IPS DF 19.7 (cell line): ENCODE measurements around the gene SHISA6.

Source experiments
- DNase-seq: peaks from one replicate; pipeline ENCODE4 v3.0.0-alpha.2; 2013; ENCODE audit warnings: low read depth, low spot score

Gene SHISA6

DNA sequence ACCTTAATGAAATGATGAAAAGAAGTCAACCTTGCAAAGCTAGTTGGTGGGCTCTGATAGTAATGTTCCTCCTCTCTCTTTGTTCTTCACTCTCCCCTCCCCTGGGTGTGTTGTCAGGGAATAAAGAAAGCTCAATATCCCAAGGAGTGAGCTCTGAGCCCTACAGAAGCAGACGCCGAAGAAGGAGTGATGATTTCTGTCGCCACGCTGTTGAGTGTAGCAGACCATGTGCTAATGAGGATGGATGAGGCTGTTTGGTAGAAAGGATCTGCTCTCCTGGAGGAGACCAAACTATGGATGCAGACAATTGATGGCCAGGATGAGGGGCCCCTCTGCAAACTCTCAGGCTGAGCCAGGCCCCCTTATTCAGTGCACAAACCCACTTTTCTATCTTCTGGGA lies 217.3 kb downstream of the SHISA6 start:
- no peak for DNase-seq

DNA sequence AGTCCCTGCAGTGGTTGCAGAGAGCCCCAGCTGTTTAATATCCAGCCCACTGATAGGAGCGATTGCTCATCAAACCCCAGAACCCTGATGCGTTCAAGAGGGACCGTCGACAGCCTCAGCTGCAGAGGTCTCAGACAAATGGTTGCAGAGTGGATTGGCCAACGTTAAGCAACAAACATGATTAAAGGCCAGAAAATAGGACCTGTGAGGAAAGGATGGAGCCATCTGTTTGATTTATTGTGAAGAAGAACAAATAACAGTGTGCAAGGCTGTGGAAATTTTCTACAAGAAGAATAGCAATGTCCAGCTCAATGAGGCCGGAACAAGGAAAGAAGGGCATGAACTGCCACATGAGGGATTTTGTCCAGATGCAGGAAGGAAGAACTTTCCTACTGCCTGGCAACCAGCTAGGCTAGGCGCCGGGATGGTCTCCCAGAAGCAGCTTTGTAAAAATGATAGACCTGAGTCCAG lies 218.9 kb downstream of the SHISA6 start:
- DNase-seq: no peak

DNA sequence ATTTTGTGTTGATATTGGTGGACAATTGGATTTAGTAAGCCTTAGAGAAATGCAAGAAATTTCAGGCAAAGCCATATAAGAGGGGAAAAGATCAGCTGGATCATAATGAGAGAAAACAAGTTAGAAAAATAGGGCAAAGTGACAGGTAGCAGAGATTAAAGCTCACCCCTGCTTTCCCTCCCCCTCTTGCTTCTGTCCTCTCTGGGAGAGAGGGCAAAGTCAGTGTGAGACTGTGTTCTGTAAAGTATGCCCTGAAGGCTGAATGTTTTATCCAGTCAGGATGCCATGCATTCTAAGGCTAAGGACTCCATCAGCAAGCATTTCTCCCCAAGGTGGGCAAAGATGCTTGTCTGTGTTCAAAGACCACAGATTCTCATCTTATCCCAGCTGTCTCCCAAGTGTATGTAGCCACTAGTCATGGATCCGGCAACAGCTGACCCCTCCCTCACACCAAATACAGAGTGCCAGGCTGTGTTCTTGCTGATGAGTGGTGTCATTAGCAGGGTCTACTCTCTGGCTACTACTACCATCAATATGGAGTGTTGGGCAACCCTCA lies 221.1 kb downstream of the SHISA6 start:
- DNase-seq: no peak

DNA sequence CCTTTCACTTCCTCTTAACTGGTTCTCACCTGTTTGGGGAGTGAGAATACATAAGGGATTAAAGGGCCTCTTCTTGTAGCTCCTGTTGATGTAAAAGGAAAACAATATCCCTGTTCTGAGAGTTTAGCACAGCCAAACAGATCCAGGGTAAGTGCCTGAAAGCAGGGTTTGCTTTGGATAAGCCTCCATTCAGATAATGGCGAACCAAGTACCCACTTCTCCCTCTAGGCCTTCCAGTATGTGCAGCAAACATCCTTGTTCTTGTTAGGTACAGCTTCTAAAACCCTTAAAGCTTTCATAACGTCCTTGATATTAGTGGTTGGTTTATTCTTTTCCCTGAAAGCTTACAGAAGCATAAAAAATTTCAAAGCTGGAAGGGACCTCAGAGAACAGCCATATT lies 226.6 kb downstream of the SHISA6 start:
- DNase-seq: no peak

DNA sequence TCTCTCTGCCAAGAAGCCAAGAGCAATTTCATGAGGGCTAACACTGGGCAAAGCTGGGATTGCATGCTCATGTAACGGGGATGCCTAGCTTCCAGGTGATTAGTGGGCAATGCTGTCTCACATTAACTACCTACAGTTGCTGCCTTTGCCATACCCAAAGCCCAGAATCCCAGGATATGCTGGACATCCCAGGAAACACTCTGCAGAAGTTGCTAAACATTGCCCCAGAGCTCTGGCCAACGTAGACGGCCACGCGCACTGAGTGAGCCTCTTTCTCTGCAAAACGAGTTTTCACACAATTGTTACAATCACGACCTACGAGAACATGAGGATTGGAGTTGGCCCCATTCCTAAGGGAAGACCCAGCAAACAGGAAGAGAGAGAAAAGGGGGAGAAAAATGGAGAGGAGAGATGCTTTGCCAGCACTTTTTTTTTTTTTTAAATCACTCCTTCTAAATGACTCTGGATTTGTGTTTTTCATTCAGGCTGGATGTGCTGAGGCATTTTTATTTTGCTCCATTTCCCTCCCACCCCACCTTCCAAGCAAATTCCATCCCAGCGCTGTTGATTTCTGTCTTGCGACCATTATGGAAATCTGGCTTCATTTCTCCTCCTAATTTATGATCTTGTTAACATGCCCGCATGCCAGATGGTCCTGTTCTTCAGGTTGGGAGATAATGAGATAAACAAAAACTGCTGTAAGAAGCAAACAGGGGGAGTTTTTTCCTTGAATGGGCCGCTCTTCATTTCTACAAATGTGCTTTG lies 244.5 kb downstream of the SHISA6 start:
- DNase-seq: no peak

DNA sequence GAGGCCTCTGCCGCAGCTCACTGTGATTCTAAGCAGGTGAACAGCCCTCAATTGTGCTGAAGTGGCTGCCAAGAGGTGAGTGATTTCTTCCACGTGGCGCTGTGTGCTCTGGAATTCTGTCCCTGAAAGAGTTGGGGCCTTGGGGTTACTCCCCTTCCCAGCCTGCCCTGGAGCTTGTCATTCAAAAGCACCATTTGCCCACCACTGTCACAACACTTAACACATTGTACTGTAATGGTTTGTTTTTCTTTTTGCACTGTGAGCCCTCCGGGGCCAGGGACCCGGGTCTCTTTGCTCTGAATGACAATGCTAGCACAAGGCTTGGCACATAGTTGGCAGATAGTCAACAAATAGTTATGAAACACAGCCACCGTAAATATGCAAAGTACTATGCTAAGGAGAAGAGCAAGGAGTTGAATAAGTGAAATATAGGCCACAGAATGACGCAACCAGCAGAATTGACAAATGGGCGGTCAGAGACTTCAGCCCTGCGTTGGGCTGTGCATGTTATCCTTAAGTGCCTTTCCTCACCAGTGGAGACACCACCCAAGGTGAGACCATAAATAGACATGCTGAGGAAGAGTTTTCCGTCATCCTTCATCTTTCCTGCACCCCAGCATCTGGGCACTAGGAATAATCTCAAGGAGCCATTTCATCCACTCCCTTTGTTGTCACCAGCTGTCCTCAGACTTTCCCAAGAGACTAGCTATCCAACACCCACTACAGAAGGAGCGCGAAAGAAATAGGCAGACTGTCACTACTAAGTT lies 245.3 kb downstream of the SHISA6 start:
- no peak for DNase-seq

DNA sequence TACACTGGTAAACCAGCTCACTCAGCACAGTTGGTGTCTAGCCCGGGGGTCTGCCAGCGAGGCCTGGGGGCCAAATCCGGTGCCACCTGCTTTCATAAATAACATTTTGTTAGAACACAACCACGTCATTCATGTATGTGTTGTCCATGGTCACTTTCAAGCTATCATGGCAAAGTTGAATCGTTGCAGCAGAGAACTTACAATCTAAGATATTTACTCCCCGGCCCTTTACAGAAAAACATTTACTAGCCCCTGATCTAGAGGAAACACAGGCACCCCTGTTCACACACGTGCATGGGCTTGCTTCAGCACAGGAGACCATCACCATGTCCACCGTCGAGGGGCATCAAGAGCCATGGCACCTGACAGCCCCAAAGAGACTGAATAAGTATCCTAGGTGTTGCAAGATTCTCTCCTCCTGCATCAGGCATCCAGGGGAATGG lies 245.9 kb downstream of the SHISA6 start:
- no peak for DNase-seq

DNA sequence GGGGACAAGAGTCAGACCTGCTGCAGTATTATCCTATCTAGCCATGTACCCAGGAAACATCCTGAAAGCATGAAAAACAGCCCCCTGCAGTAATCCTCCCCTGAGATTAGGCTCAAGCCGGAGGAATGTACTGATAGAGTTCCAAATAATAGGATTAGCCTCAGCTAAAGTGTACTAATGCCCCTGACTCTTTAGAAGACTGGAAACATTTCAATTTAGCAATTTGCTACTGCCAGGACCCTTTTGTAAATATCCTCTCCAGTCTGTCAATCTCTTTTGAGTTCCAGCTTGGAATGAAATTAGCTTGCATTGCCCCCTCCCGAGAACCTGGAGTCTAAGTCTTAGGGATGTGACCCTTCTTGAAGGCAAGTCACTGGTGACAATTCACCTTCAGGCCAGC lies 246.5 kb downstream of the SHISA6 start:
- no peak for DNase-seq

DNA sequence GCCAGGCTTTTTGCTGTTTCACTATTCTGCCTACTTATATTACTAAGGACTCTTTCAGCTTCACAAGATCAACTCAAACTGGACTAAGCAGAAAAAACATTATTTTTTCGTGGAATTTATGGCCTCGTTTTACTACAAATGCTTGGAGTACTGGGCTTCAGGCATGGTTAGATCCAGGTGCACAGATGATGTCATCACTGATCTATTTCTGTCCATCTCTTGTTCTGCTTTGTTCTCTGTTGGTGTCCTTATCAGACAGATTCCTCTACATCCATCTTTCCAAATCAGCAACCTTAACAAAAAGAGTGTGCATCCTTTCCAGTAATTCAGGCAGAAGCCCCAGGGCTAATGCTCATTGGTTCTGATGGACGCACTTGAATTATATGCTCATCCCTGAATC lies 247.4 kb downstream of the SHISA6 start:
- no peak for DNase-seq

DNA sequence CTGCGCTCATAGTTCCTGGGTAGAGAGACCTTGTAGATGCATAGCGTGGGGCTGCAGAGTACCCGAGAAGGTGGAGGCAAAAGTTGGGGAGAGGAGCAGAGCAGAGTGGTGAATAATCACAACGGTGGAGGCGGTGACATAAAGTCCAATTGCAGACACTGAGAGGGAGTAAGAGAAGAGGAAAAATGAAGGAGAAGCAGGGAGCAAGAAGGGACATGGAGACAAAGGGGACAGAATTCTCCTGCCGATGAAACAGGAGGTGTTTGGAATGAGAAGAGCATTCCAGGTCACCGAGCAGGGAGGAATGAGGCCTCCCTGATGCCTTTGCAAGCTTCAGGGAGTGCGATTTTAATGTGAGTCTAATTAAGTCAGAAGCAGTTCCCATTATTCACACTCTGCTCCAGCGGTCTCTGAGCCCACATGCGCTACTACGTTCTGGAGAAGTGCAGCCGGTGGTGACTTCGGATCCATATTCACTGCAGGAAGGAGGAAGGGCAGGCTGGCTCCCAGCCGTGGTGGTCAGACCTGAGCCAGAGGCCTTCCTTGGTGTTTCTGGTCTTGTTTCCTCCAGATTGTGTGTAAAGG lies 249.2 kb downstream of the SHISA6 start:
- no peak for DNase-seq

DNA sequence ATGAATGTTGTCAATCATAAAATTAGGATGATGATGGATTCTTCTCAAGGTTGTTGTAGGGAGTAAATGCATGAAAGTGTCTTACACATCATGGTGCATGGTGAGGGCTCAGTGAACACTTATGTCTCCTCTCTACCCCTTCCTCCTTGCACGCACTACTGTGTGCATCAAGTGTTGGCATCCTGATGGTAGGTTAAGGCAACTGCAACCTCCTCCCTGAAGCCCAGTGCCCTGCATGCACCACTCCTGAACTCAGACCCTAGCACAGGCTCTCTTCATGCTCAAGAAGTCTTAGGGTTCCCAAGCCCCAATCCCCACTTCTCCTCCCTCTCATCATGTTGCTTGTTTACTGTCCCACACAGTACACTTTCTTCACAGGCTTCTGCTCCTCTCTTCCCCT lies 251.5 kb downstream of the SHISA6 start:
- DNase-seq: no peak

DNA sequence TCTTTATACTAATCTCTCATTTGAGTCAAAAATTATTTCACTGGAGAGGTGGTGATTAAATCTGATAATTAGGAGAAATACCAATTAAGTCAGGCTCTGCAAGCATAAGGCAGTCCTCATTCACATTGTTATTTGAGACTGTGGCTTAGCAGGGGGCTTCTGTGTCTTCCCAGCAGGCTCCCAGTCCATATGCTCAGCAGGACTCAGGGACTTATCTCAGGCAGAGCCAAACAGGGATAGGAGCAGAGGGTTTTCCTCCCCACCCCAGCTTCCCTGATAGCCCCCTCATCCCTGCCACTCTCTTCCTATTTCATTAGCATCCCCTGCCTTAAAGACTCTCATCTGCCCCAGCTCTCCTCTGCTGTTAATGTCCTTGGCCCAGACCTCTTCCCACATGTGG lies 252.9 kb downstream of the SHISA6 start:
- no peak for DNase-seq

DNA sequence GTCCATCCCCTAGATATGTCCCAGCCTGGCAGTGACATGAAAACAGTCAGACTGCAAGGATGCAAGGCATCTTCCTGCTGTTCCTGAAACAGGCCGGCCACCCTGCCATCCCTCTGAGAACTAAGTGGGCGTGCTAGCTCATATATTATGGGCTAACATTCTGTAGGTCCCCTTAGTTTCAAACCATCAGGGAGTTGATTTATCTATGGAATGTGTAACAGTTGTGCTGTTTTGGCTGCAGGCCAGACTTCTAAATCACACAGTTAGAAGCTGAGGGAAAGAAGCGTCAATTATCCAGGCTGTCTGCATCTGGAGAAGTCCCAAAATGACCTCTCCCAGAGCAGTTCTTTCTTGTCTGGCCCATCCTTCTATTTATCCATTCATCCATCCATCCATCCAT lies 254.6 kb downstream of the SHISA6 start:
- no peak for DNase-seq

DNA sequence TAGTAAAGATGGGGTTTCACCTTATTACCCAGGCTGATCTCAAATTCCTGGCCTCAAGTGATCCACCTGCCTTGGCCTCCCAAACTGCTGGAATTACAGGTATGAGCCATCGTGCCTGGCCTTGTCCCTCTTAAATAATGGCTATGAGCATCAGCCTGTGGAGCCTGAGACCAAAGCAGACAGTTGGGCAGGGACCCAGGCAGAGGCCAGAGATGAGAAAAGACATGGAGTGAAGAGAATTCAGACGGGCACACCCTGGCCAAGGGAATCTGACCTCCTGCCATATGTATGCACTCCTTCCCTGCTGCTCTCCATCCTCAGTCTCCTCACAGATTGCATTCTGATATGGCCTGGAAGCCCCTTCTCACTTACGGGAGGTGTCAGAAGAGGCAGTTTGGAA lies 258.9 kb downstream of the SHISA6 start:
- no peak for DNase-seq

DNA sequence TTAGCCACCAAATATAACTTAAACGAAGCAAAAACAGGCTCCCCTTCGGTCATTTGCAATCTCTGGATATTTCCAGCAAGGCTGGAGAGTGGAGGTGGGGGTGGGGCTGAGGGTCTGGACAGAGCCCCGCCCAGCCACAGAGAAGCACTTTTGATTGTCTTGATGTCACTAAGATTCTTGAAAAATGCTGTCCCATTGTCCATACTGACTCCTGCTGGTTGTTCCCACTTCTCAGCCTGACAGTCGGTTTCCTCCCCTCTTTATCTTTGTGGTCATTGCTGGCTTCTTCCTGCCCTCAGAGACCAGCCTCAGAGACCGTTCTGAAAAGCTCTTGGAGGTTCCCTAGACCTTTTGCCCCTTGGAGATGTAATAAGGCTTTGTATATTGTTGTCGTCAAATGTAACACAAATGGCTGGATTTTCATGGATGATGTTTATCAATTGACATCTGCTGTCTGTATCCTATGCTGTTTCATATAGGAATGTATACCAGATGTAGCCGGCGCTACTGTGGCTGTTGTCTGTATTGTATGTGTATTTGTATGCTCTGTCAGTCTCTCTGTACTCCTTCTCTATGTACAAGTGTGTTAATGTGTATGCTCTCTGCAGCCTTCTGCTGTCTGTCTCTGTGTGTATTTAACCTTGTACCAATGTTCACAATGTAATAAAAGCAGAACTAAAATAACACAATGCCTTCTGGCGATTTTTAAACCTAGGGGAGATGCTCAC lies 262.5 kb downstream of the SHISA6 start:
- DNase-seq: no peak

DNA sequence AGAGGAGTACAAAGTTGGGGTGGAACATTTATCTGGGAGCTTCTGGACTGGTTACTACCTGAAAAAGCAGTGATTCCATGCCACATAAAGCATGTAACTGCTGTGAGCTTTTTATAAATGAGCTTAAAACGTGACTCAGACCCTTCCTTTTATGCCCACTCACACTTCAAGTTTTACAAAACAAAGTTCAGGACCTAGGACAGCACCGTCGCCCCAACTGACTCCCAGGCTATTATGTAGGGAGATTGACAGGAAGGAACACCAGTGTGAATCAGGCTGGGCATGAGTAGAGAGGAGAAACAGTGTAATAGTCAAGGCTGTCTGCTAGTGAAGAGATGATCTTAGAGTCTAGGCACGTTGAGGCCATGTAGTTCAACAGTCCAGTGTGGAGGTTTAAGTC lies 265.6 kb downstream of the SHISA6 start:
- no peak for DNase-seq

DNA sequence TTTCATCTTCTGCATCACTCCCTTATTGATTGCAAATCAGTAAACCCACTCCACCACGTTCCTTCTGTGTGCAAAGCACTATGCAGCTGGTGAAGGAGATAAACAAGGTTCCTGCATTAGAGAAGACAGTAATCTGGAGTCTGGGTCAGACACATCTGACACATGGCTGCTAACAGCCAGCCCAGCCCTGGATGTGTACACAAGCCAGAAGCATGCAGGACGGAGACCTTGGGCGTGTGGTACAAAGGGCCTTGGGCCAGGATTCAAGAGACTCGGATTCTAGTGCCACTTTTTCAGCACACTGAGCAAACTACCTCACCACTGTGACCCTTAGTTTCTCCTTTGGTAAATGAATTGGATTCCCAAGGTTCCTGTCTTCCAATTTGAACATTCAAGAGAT lies 270.7 kb downstream of the SHISA6 start:
- DNase-seq: no peak

DNA sequence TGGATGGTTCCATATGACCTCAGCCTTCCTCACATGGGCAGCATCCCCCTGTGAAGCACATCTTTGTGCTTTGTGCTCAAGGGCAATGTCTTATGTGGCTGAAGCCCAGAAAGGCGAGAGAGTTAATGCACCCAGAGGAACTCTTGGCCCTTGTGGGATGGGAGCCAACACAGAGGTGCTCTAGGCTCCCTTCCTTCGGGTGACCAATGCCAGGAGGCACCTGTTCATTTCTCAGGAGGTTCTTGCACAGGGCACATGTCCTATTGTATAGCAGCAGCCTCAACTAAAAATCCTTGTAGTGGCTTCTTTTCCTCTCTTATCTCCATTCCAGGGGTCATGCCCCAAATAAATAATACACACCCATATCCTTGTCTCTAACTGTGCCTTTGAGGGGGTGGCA lies 273.6 kb downstream of the SHISA6 start:
- no peak for DNase-seq

DNA sequence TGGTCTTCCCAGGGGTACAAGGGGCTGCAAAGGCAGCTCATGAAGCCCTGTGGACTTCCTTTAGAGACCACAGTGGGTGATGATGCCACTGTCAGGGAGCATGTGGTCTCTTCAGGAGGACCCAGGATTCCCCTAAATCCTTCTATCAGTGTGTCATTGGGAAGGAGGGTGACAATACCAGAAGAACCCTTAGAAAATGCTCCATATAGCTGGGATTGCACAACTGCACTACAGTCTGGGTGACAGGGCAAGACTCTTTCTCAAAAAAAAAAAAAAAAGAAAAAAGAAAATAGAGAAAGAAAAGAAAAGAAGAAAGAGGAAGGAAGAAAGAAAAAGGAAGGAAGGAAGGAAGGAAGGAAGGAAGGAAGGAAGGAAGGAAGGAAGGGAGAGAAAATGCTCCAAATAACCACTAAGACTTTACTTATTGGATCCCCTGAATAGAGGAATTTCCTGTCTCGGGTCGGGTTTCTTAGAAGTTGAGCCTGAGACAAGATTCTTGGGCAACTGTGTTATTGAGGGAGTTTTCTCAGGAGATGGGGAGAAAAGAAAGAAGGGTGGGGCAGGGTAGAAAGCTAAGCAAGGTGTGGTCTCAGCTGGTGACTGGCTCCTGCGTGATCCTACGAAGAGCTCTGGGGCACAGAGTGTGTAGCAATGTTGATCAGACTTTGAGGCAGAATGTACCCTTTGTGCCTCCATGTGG lies 274.1 kb downstream of the SHISA6 start:
- no peak for DNase-seq

DNA sequence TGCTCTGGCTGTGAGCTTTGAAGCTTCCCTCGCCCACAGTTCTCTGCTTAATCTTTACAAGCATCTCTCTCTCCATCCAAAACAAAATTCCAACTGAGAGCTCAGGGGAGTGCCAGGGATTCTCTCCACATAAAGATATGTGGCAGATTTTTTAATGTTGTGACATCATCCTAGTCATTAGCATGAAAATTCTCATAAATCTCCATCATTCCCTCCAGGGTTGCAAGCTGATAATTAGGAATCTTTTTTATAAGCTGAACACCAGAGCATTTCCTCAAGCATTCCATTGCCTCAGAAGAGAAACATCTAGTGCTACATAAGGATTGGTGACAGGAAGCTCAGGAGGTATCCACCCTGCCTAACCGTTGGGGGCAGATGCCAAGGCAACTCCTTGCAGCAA lies 274.9 kb downstream of the SHISA6 start:
- no peak for DNase-seq

DNA sequence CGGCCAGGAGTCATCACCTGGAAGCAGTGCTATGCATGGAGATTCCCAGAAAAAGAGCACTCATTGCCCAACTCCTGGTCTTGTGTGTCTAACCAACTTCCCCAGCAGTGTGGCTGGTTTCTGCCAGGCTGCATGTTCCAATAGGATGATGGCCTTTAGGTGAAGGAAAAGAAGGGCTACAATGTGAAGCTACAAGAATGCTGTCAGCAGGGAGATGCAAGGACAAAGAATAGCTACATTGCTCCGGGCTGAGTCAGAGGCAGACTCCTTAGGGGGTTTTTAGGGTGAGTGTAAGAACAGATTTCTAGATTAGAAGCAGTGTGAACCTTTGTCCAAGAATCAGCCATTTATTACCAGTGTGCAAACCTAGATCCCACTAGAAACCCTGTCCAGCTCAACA lies 294.2 kb downstream of the SHISA6 start:
- no peak for DNase-seq
